CD14-positive monocyte (primary cell): ENCODE data around the gene HSPB2. TPM values are rescaled to one million over a fixed set of nuclear protein-coding genes. Genes with fewer than 3 reads are reported as not detected.

Experiments used
- DNase-seq, 3 donors: peaks; one replicate each; pipeline ENCODE4 v3.0.0-alpha.2; 2011 to 2022
- H2AFZ ChIP-seq: 2 replicates; pipeline ENCODE4 v1.6.0; 2012; ENCODE audit warnings: mild to moderate bottlenecking, low read depth, low read length, inconsistent platforms; ENCODE audit not compliant: insufficient read depth, poor library complexity, severe bottlenecking
- H3K27ac ChIP-seq, 2 donors: 1 replicate in 1 of 2; 2 replicates in 1 of 2; pipeline ENCODE4 v1.5.1; 2012 to 2013; ENCODE audit warnings: low read length in 2 of 2, control low read depth in 1 of 2, inconsistent platforms in 1 of 2, low read depth in 1 of 2, mild to moderate bottlenecking in 1 of 2
- H3K27me3 ChIP-seq, 2 donors: one replicate each; pipeline versions ENCODE4 v1.6.0 to v1.6.1; 2011 to 2013; ENCODE audit warnings: low read length in 2 of 2; ENCODE audit not compliant: control insufficient read depth in 2 of 2, insufficient read depth in 2 of 2
- H3K36me3 ChIP-seq, 2 donors: replicated peaks in 1 of 2; 1 replicate in 1 of 2; 2 replicates in 1 of 2; pipeline versions ENCODE4 v1.5.1 to v1.6.1; 2012 to 2013; ENCODE audit warnings: low read length in 2 of 2, control low read depth in 1 of 2, inconsistent platforms in 1 of 2, mild to moderate bottlenecking in 1 of 2; ENCODE audit not compliant: insufficient read depth in 2 of 2, control insufficient read depth in 1 of 2
- H3K4me1 ChIP-seq, 2 donors: 1 replicate in 1 of 2; 2 replicates in 1 of 2; pipeline versions ENCODE4 v1.5.1 to v1.6.1; 2012 to 2013; ENCODE audit warnings: low read length in 2 of 2, control low read depth in 1 of 2, inconsistent platforms in 1 of 2, mild to moderate bottlenecking in 1 of 2, moderate library complexity in 1 of 2; ENCODE audit not compliant: insufficient read depth in 2 of 2, control insufficient read depth in 1 of 2
- H3K4me2 ChIP-seq: replicated peaks from 2 replicates; pipeline ENCODE3; 2012; ENCODE audit warnings: low read length, moderate library complexity, mild to moderate bottlenecking; ENCODE audit not compliant: poor library complexity, severe bottlenecking; ENCODE audit errors: extremely low read depth
- H3K4me3 ChIP-seq, 3 experiments: fragments of 200-600 bp in 1 of 3; sonication (generic) in 1 of 3; replicated peaks in 1 of 3; 1 replicate in 2 of 3; 2 replicates in 1 of 3; pipeline ENCODE4 v1.5.1; 2011 to 2013; ENCODE audit warnings: low read length in 3 of 3, mild to moderate bottlenecking in 3 of 3, control low read depth in 2 of 3, low read depth in 2 of 3, inconsistent platforms in 1 of 3, moderate library complexity in 1 of 3
- H3K79me2 ChIP-seq: 2 replicates; pipeline ENCODE4 v1.6.0; 2012; ENCODE audit warnings: mild to moderate bottlenecking, control low read depth, inconsistent platforms, low read length, moderate library complexity; ENCODE audit not compliant: insufficient read depth
- H3K9ac ChIP-seq: 2 replicates; pipeline ENCODE4 v1.6.0; 2017; ENCODE audit warnings: low read length, mild to moderate bottlenecking; ENCODE audit not compliant: insufficient read depth, poor library complexity, severe bottlenecking
- H3K9me3 ChIP-seq, 2 donors: replicated peaks in 1 of 2; 1 replicate in 1 of 2; 2 replicates in 1 of 2; pipeline versions ENCODE4 v1.5.1 to v1.6.1; 2012 to 2013; ENCODE audit warnings: low read length in 2 of 2, control low read depth in 1 of 2; ENCODE audit not compliant: control insufficient read depth in 1 of 2, insufficient read depth in 1 of 2
- H4K20me1 ChIP-seq: 2 replicates; pipeline ENCODE4 v1.6.0; 2012; ENCODE audit warnings: mild to moderate bottlenecking, low read length, control low read depth, moderate library complexity; ENCODE audit not compliant: insufficient read depth
- H3K27ac Mint-ChIP-seq, 7 donors: one replicate each; pipeline ENCODE4 v1.8.0; 2020; ENCODE audit warnings: mild to moderate bottlenecking in 7 of 7, mixed read lengths in 7 of 7, moderate library complexity in 6 of 7, inconsistent platforms in 2 of 7
- H3K27me3 Mint-ChIP-seq, 3 donors: one replicate each; pipeline ENCODE4 v1.8.0; 2021 to 2022; ENCODE audit warnings: low read depth in 3 of 3, mild to moderate bottlenecking in 3 of 3, mixed read lengths in 3 of 3, moderate library complexity in 3 of 3, inconsistent platforms in 1 of 3
- H3K36me3 Mint-ChIP-seq, 2 donors: one replicate each; pipeline ENCODE4 v1.8.0; 2020; ENCODE audit warnings: mixed read lengths in 2 of 2, inconsistent platforms in 1 of 2, mild to moderate bottlenecking in 1 of 2
- H3K4me1 Mint-ChIP-seq: one replicate; pipeline ENCODE4 v1.8.0; 2020; ENCODE audit warnings: mild to moderate bottlenecking, mixed read lengths
- H3K4me3 Mint-ChIP-seq, 2 donors: one replicate each; pipeline ENCODE4 v1.8.0; 2020; ENCODE audit warnings: mild to moderate bottlenecking in 2 of 2, mixed read lengths in 2 of 2, moderate library complexity in 1 of 2
- H3K9me3 Mint-ChIP-seq, 7 donors: one replicate each; pipeline ENCODE4 v1.8.0; 2020 to 2022; ENCODE audit warnings: mixed read lengths in 7 of 7, mild to moderate bottlenecking in 6 of 7, moderate library complexity in 6 of 7, inconsistent platforms in 2 of 7
- WGBS: methylation state at CpG from one replicate; pipeline ENCODE4 v1.1.5; 2013; ENCODE audit warnings: missing lambda C conversion rate; ENCODE audit not compliant: insufficient coverage; 5-methylcytosine and 5-hydroxymethylcytosine counted together
- intact Hi-C, 2 donors: fragments of 100-400 bp; cut with micrococcal nuclease; formaldehyde crosslinking; loops; one replicate each; pipeline versions ENCODE4 v1.15.0 to v1.15.1; 2023
- polyA minus RNA-seq: library from RNA; depleted of rRNA, polyadenylated mRNA; stranded (reverse); fragments of >200 nt; gene quantifications from 2 replicates; pipeline ENCODE4 v1.2.3, GENCODE V29; 2012
- polyA plus RNA-seq, 3 donors: library from polyadenylated mRNA; depleted of rRNA in 1 of 3; unstranded in 2 of 3; stranded (reverse) in 1 of 3; fragments of 300-500 nt in 2 of 3; fragments of >200 nt in 1 of 3; fragmentation: Illumina TruSeq in 2 of 3; gene quantifications; 1 replicate in 2 of 3; 2 replicates in 1 of 3; pipeline ENCODE4 v1.2.3, GENCODE V29; 2012 to 2021
- total RNA-seq, 12 experiments: library from RNA in 1 of 12; stranded (reverse) in 1 of 12; fragments of 120-200 nt in 1 of 12; gene quantifications; one replicate each; pipeline ENCODE4 v1.2.4 and lab custom pipeline; 2013 to 2026; ENCODE audit warnings: mixed read lengths in 6 of 12, inconsistent platforms in 1 of 12
- TF ChIP-seq, protein P1 (sequence below): fragments of 200-600 bp; IDR thresholded peaks from one replicate; pipeline ENCODE4 v1.8.0; 2022; ENCODE audit warnings: antibody characterized with exemption, mild to moderate bottlenecking

The HSPB2 gene
- total RNA-seq (2013): not detected
- not detected for polyA plus RNA-seq
- polyA minus RNA-seq: not detected in 2 replicates
- 0 reads per million in 11 experiments for total RNA-seq (lab: John Stamatoyannopoulos, UW)

DNA sequence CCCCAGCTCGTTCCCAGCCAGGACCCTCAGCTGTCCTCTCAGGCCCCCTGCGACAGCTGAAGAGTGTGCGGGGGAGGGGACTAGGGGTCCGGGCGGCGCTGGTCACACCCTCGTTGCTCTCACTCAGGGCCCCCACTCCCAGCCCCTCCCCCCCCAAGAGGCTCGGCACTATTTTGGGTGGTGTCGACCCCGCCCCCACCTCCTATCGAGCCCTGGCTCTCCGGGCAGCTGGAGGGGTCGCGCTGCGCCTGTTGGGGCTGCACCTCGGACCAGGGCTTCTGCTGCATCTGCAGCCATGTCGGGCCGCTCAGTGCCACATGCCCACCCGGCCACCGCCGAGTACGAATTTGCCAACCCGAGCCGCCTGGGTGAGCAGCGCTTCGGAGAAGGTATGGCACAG lies at the start of gene HSPB2:
Gene HSPB2, plus strand, starts transcription at position 200 of the 400 bp plus-strand sequence. Its CDS starts 96 bp downstream, at position 296.
- H3K27me3 ChIP-seq: peaks cover 13 to 43% of the 10 kb centered on the region in 2 donors
- H3K4me2 ChIP-seq: no peak within 1 kb of the TSS
- Mint-ChIP-seq H3K27me3 (peaks cover 47 to 63% (median 50%) of the 10 kb centered on the region in 3 donors), H3K9me3 (peaks cover 0 to 2% (median 0%) of the 10 kb centered on the region in 7 donors), H3K4me1 (no peaks in the 10 kb centered on the region), H3K4me3 (peak within 1 kb of the TSS in 1 of 2 donors; percentile 64), H3K27ac (no peak within 1 kb of the TSS), H3K36me3 (no peaks in the 10 kb centered on the region)
- no peaks in the 10 kb centered on the region for H3K36me3 ChIP-seq
- no peaks in the 10 kb centered on the region for H3K4me1 ChIP-seq
- no peaks in the 10 kb centered on the region for H3K9me3 ChIP-seq
- intact Hi-C loops: no loop called here
- no peak within 1 kb of the TSS for H3K27ac ChIP-seq
- TF ChIP-seq, protein P1, sequence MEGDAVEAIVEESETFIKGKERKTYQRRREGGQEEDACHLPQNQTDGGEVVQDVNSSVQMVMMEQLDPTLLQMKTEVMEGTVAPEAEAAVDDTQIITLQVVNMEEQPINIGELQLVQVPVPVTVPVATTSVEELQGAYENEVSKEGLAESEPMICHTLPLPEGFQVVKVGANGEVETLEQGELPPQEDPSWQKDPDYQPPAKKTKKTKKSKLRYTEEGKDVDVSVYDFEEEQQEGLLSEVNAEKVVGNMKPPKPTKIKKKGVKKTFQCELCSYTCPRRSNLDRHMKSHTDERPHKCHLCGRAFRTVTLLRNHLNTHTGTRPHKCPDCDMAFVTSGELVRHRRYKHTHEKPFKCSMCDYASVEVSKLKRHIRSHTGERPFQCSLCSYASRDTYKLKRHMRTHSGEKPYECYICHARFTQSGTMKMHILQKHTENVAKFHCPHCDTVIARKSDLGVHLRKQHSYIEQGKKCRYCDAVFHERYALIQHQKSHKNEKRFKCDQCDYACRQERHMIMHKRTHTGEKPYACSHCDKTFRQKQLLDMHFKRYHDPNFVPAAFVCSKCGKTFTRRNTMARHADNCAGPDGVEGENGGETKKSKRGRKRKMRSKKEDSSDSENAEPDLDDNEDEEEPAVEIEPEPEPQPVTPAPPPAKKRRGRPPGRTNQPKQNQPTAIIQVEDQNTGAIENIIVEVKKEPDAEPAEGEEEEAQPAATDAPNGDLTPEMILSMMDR: no peak
- no peak within 1 kb of the TSS for H2AFZ ChIP-seq
- H4K20me1 ChIP-seq: no peaks in the 10 kb centered on the region
- WGBS: 9% methylated on average over 12 of the region's 26 CpGs
- no peak for DNase-seq
- H3K9ac ChIP-seq: no peak within 1 kb of the TSS
- no peaks in the 10 kb centered on the region for H3K79me2 ChIP-seq
- H3K4me3 ChIP-seq: no peak within 1 kb of the TSS

DNA sequence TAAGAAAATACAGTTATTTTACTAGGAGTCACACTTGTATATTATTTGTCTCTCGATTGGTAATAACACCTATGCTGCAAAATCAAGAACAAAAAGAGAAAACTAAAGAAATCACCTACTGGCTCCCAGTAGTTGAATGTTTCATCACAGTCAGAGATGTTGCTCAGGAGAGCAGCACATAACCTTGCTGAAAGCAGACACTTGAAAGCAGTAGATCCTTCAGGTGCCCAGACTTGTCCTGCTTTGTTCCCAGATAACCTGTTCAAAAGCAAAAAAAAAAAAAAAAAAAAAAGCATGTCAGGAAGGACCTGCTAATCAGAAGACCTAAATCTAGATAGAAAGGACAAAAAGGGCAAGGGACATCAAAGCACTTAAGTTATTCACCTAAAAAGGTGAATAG lies 42.4 kb upstream of the HSPB2 start:
- H3K27me3 Mint-ChIP-seq: no peaks in the 10 kb centered on the region
- Histone ChIP-seq H3K79me2 (peaks cover 11% of the 10 kb centered on the region), H2AFZ (no peak overlapping the region), H3K9me3 (no peaks in the 10 kb centered on the region), H4K20me1 (no peaks in the 10 kb centered on the region), H3K9ac (no peak overlapping the region), H3K4me3 (no peak overlapping the region), H3K27ac (no peak overlapping the region), H3K4me2 (no peak overlapping the region), H3K36me3 (peaks cover 11 to 41% of the 10 kb centered on the region in 2 donors), H3K4me1 (peaks cover 14 to 17% of the 10 kb centered on the region in 2 donors), H3K27me3 (no peaks in the 10 kb centered on the region)
- DNase-seq: no peak
- H3K36me3 Mint-ChIP-seq: peaks cover 33 to 36% of the 10 kb centered on the region in 2 donors
- H3K4me3 Mint-ChIP-seq: no peak overlapping the region
- WGBS: no CpG with 5 or more reads among the region's 1 CpG
- no peaks in the 10 kb centered on the region for H3K9me3 Mint-ChIP-seq
- H3K4me1 Mint-ChIP-seq: peaks cover 13% of the 10 kb centered on the region
- no peak overlapping the region for H3K27ac Mint-ChIP-seq
- intact Hi-C loops: loop anchor here (10.0 kb wide), 1 partner anchor 205 kb away; the partner anchor contains the start of genes NKAPD1 (in 2 of the 2) and PIH1D2 (in 2 of the 2)
- TF ChIP-seq, protein P1: no peak
